Right ventricle myocardium superior (tissue), 1 donor: ENCODE data around the gene ILK. TPM values are rescaled to one million over a fixed set of nuclear protein-coding genes. Genes with fewer than 3 reads are reported as not detected.

Experiments
- ATAC-seq: fragments of 200-7000 bp; cut with Tn5 transposase; one replicate; pipeline ENCODE4 v1.9.1; 2020; ENCODE audit warnings: mild to moderate bottlenecking; ENCODE audit not compliant: poor library complexity
- DNase-seq: peaks from one replicate; pipeline ENCODE4 v3.0.0-alpha.2; 2020
- intact Hi-C: fragments of 100-400 bp; cut with DNase I; formaldehyde crosslinking; loops from one replicate; pipeline ENCODE4 v1.11.2; 2022
- long read RNA-seq: library from polyadenylated mRNA; unstranded; transcript quantifications from one replicate; pipeline ENCODE4 v2.0.0, GENCODE V29; 2021
- total RNA-seq: library from RNA; stranded (reverse); fragmentation: NEBNext Ultra II Directional; extraction: Animal tissue kit (Norgen Biotek cat#: 25700); gene quantifications from one replicate; pipeline ENCODE4 v1.2.1, GENCODE V29; 2021
- donor health status: DM: no; HTN: yes; CAD: no; lungs with severe emphysema.

Gene ILK
- total RNA-seq, result 191 TPM
- long read RNA-seq, transcript ILK-202 (12 exons, 2,074 nt), result minor isoform, 22 of 781 reads
- long read RNA-seq, transcript ILK-201 (13 exons, 1,802 nt), result minor isoform, 148 of 781 reads
- long read RNA-seq, transcript ILK-203 (13 exons, 1,692 nt), result major isoform, 554 of 781 reads
- long read RNA-seq, partial matches to known transcripts, result 10 of 781 reads
- long read RNA-seq, other reads (novel, unspliced or antisense), result 41 of 781 reads

- intact Hi-C loops, result loop anchor here (5.0 kb wide), 1 partner anchor 79 kb away; the partner anchor contains the start of gene MRPL17
- peak; percentile 96 for DNase-seq
- peak; percentile 93 for ATAC-seq
Observed at GRCh38 chr11:6603287-6604080, at the start of gene ILK, which contains the start of gene RRP8. TSS of gene ILK (plus strand) at chr11:6603774. CDS start at chr11:6604272, 498 bp downstream. TSS of gene RRP8 (minus strand) at chr11:6603616. CDS start at chr11:6603502, 114 bp downstream.

- intact Hi-C loops, result no loop called here
- ATAC-seq, result no peak
- no peak for DNase-seq
Observed at GRCh38 chr11:6554828-6555706, 48.5 kb upstream of the ILK start.

DNA sequence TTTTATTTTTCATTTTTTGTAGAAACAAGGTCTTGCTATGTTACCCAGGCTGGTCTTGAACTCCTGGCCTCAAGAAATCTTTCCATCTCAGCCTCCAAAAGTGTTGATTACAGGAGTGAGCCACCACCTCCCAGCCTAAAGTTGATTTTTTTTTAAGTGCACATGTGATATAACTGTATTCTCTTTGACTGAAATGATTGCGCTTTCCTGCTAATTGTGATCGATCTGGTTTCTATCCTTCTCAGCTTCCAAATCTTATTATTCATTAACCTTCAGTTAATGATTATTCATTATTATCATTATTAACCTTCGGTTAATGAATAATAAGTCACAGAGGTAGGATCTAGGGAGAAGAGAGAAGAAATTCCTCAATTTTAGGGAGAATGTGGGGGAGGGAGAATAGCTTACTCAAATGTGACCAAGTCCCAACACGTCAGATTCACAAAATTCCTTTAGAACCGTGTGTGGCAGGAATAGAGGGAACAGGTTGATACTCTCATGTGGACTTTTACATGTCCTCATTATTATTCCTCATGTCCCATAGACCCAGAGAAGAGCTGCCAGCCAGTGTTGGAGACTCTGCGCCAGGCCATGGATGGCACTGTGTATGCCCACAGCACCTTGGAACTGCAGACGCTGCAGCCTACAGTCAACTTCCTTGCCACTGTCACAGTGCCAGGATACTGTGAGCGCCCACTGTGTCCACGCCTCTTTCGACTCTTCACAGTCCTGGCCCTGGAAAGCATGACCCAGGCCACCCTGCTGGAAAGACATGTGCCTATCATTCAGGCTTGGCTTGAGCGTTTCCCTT lies 47.2 kb upstream of the ILK start:
- DNase-seq (no peak), ATAC-seq (peak; percentile 6)
- intact Hi-C loops, result no loop called here

DNA sequence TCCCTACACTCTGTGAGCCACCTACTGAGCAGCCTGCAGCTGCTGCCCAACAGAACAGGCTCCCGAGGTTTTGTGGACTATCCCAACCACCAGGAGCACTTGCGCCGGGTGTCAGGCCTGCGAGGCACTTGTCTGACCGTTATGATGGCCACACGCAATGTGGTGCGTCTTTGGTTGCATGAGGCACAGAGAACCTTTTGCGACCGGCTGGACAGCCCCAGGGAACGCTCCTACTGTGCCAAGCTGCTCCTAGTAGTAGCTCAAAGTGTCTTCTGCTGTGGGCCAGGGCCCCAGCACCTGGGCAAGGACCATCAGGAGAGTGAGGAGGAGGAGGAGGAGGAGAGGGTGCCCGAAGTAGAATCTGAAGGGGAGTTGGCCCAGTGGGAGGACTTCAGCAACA lies 46.5 kb upstream of the ILK start:
- ATAC-seq (no peak), DNase-seq (no peak)
- intact Hi-C loops, result no loop called here

DNA sequence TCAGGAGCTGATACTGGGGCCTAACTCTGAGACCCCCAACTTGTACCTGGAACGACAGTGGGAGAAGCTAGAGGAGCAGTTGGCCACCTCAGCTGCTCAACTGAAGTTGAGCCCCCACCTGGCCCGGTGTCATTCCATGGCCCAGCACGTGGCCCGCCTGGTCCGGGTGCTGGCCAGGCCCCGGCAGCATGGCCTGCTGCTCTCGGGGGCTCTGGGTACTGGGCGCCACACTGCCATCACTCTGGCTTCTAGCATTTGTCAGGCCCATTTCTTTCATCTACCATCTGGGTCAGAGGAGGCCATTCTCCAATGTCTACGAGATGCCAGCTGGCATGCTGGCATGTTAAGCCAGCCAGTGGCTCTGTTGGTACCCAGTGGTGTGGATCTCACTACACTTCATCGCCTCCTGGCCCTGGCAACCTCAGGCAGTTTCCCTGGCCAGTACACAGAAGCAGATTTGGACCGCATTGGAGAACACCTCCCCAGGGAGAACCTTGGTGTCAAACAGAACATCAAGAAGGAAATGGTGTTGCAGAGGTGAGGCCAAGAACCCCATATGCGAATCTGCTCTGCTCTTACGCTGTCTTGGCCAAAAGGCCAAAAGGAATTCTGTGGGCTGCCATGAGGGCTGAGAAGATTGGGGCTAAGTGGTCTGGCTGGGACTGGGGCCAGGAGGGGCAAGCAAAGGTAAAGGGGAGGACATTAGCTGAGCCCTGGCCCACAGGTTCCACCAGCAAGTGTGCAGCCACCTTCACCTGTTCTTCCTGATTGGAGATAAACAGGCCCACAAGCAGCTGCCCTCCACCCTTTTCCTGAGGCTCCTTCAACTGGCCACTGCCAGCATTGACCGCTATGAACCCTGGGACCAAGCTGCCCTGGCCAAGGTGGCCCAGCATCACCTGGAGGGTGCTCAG lies 45.6 kb upstream of the ILK start:
- ATAC-seq (peak; percentile 94), DNase-seq (peak; percentile 77)
- intact Hi-C loops, result no loop called here

- DNase-seq (no peak), ATAC-seq (peak; percentile 37)
- intact Hi-C loops, result no loop called here
Observed at GRCh38 chr11:6559369-6559768, 44.2 kb upstream of the ILK start.

- intact Hi-C loops, result no loop called here
- no peak for ATAC-seq
- no peak for DNase-seq
Observed at GRCh38 chr11:6561288-6561687, 42.3 kb upstream of the ILK start.

DNA sequence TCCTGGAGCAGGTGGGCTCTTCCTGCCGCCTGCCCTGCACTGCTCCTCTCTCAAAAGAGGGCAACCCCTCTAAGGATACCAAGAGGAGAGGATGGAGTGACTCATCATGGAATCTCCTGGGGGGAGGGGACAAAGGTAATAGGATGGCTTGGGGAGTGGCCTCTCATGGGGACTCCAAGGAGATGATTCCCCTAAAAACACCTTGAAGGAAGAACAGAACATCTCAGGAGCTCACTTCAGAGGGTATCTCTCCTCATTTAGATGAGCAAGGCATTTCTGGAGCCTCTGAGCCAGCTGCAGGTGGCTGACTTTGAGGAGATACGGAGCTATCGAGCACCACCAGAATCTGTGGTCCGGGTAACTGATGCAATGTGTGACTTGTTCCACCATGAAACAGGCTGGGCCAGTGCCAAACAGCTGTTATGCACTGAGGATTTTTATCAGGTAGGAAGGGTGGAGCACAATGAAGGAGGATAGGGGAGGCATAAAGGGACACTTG lies 40.4 kb upstream of the ILK start:
- ATAC-seq (no peak), DNase-seq (no peak)
- intact Hi-C loops, result no loop called here

- no peak for DNase-seq
- intact Hi-C loops, result no loop called here
- no peak for ATAC-seq
Observed at GRCh38 chr11:6563667-6564066, 39.9 kb upstream of the ILK start.

DNA sequence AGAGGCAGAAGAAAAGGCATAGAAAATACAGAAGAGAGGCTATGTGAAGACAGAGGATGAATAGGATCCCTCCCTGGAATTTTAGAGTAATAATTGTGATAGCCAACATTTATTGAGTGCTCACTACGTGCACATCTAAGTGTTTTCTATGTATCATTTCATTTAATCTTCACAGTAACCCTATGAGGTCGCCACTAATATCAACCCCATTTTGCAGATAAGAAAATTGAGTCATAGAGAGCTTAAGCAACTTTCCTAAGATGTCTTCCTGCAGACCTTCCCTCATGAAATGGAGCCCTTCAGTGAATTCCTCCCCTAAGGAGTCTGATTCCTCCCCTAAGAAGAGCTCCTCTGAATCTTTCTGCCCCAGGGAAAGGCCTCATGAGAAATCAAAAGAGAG lies 38.2 kb upstream of the ILK start:
- no peak for DNase-seq
- intact Hi-C loops, result no loop called here
- ATAC-seq, result no peak

GRCh38 chr11:6565988-6566703 lies 37.4 kb upstream of the ILK start:
- DNase-seq (no peak), ATAC-seq (no peak)
- intact Hi-C loops, result no loop called here

- ATAC-seq, result peak; percentile 61
- peak; percentile 44 for DNase-seq
- intact Hi-C loops, result no loop called here
Observed at GRCh38 chr11:6566704-6567370, 36.7 kb upstream of the ILK start.

GRCh38 chr11:6567371-6567745 lies 36.2 kb upstream of the ILK start:
- DNase-seq (peak; percentile 47), ATAC-seq (peak; percentile 64)
- intact Hi-C loops, result no loop called here

- intact Hi-C loops, result no loop called here
- DNase-seq (peak; percentile 64), ATAC-seq (peak; percentile 58)
Observed at GRCh38 chr11:6568191-6568918, 35.2 kb upstream of the ILK start.

GRCh38 chr11:6569706-6570105 lies 33.9 kb upstream of the ILK start:
- DNase-seq (no peak), ATAC-seq (no peak)
- intact Hi-C loops, result no loop called here
